ENCODE measurements around the gene MTMR3.

DNA sequence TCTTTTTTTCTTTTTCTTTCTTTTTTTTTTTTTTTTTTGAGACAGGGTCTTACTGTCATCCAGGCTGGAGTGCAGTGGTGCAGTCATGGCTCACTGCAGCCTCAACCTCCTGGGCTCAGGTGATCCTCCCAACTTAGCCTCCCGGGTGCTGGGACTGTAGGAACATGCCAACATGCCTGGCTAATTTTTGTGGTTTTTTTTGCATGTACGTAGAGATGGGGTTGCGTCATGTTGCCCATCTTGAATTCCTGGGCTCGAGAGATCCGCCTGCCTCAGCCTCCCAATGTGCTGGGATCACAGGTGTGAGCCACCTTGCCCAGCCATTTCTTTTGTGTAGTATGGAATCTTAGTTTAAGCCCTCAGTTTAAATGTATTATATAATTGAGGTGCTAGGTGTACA, 20.4 kb downstream of the MTMR3 start:
- TF ChIP-seq, protein P1, sequence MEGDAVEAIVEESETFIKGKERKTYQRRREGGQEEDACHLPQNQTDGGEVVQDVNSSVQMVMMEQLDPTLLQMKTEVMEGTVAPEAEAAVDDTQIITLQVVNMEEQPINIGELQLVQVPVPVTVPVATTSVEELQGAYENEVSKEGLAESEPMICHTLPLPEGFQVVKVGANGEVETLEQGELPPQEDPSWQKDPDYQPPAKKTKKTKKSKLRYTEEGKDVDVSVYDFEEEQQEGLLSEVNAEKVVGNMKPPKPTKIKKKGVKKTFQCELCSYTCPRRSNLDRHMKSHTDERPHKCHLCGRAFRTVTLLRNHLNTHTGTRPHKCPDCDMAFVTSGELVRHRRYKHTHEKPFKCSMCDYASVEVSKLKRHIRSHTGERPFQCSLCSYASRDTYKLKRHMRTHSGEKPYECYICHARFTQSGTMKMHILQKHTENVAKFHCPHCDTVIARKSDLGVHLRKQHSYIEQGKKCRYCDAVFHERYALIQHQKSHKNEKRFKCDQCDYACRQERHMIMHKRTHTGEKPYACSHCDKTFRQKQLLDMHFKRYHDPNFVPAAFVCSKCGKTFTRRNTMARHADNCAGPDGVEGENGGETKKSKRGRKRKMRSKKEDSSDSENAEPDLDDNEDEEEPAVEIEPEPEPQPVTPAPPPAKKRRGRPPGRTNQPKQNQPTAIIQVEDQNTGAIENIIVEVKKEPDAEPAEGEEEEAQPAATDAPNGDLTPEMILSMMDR (IDR thresholded peaks at IDR 0.05) = no peak
- TF ChIP-seq POLR2A (IDR thresholded peaks at IDR 0.05) = no peak
